PC-9 (cell line): Measurements from ENCODE around the gene RYR1. TPM values are rescaled to one million over a fixed set of nuclear protein-coding genes. Genes with fewer than 3 reads are reported as not detected.
"Not testable (repeated sequence)": the region's sequence is repeated elsewhere in the genome, so short reads cannot be mapped to it uniquely, and the experiment has no call there.

Source experiments
- BruUV-seq: library from RNA; stranded (reverse); fragments of 400-500 nt; replicated peaks from 2 replicates; lab custom pipeline; 2021; lab: Mats Ljungman, UMichigan
- CTCF ChIA-PET: fragments of 300-600 bp; sonication (Branson Sonifier 250); formaldehyde crosslinking; loops from one replicate; lab custom pipeline; 2022; ENCODE audit warnings: antibody characterized with exemption; lab: Charles Lee
- POLR2A ChIA-PET: fragments of 300-600 bp; sonication (Branson Sonifier 250); formaldehyde crosslinking; loops from one replicate; lab custom pipeline; 2022; ENCODE audit warnings: antibody characterized with exemption; ENCODE audit not compliant: unreplicated experiment; lab: Charles Lee
- DNase-seq, 2 experiments: peaks; one replicate each; pipeline versions ENCODE4 v3.0.0 to v3.0.0-alpha.2; 2015 to 2022; ENCODE audit warnings: mixed read lengths in 1 of 2
- H2AFZ ChIP-seq: fragments of 200-600 bp; sonication (generic); 2 replicates; pipeline ENCODE4 v1.8.1; 2017; ENCODE audit warnings: antibody characterized with exemption
- H3F3A ChIP-seq: fragments of 200-600 bp; sonication (generic); 2 replicates; pipeline ENCODE4 v1.8.1; 2017; ENCODE audit warnings: antibody characterized with exemption, mild to moderate bottlenecking, low read depth; ENCODE audit not compliant: insufficient read depth
- H3K27ac ChIP-seq: fragments of 200-600 bp; sonication (generic); 2 replicates; pipeline ENCODE4 v1.6.1; 2016; ENCODE audit warnings: mixed run types
- H3K27me3 ChIP-seq: fragments of 200-600 bp; sonication (generic); 2 replicates; pipeline ENCODE4 v1.6.1; 2016; ENCODE audit warnings: low read depth, mixed run types; ENCODE audit not compliant: insufficient read depth
- H3K36me3 ChIP-seq: fragments of 200-600 bp; sonication (generic); 2 replicates; pipeline ENCODE4 v1.6.1; 2016; ENCODE audit warnings: low read depth, mixed run types
- H3K4me1 ChIP-seq: fragments of 200-600 bp; sonication (generic); replicated peaks from 2 replicates; pipeline ENCODE4 v1.6.1; 2016; ENCODE audit warnings: mixed run types; ENCODE audit not compliant: insufficient read depth
- H3K4me2 ChIP-seq: fragments of 200-600 bp; sonication (generic); 2 replicates; pipeline ENCODE4 v1.6.1; 2017; ENCODE audit warnings: mixed run types
- H3K4me3 ChIP-seq: fragments of 200-600 bp; sonication (generic); 2 replicates; pipeline ENCODE4 v1.6.1; 2016; ENCODE audit warnings: mixed run types
- H3K79me2 ChIP-seq: fragments of 200-600 bp; sonication (generic); 2 replicates; pipeline ENCODE4 v1.6.1; 2017; ENCODE audit warnings: low read depth, mixed run types
- H3K9me2 ChIP-seq: fragments of 200-600 bp; sonication (generic); 2 replicates; pipeline ENCODE4 v1.8.1; 2017; ENCODE audit warnings: mild to moderate bottlenecking; ENCODE audit not compliant: insufficient read depth
- H3K9me3 ChIP-seq: fragments of 200-600 bp; sonication (generic); 2 replicates; pipeline ENCODE4 v1.8.1; 2016; ENCODE audit warnings: low read depth; ENCODE audit not compliant: insufficient read depth
- H4K20me1 ChIP-seq: fragments of 200-600 bp; sonication (generic); 2 replicates; pipeline ENCODE4 v1.8.1; 2017; ENCODE audit not compliant: insufficient read depth
- EZH2 ChIP-seq: fragments of 200-600 bp; sonication (generic); IDR thresholded peaks from 2 replicates; pipeline ENCODE4 v1.8.0; 2017; ENCODE audit warnings: antibody characterized with exemption, low read depth
- intact Hi-C: fragments of 100-400 bp; cut with micrococcal nuclease; formaldehyde crosslinking; loops from one replicate; pipeline ENCODE4 v1.10.0; 2022; ENCODE audit not compliant: unreplicated experiment
- total RNA-seq: library from RNA; stranded (reverse); gene quantifications from 2 replicates; pipeline ENCODE4 v1.2.3, GENCODE V29; 2021
- TF ChIP-seq, protein P1 (sequence below): fragments of 200-600 bp; sonication (generic); conservative IDR thresholded peaks from 2 replicates; pipeline ENCODE4 v1.6.1; 2017; ENCODE audit warnings: mixed run types, antibody characterized with exemption, mild to moderate bottlenecking, moderate library complexity

The RYR1 gene
- total RNA-seq, 1 experiment from 2014 or later: 1.0 TPM

DNA sequence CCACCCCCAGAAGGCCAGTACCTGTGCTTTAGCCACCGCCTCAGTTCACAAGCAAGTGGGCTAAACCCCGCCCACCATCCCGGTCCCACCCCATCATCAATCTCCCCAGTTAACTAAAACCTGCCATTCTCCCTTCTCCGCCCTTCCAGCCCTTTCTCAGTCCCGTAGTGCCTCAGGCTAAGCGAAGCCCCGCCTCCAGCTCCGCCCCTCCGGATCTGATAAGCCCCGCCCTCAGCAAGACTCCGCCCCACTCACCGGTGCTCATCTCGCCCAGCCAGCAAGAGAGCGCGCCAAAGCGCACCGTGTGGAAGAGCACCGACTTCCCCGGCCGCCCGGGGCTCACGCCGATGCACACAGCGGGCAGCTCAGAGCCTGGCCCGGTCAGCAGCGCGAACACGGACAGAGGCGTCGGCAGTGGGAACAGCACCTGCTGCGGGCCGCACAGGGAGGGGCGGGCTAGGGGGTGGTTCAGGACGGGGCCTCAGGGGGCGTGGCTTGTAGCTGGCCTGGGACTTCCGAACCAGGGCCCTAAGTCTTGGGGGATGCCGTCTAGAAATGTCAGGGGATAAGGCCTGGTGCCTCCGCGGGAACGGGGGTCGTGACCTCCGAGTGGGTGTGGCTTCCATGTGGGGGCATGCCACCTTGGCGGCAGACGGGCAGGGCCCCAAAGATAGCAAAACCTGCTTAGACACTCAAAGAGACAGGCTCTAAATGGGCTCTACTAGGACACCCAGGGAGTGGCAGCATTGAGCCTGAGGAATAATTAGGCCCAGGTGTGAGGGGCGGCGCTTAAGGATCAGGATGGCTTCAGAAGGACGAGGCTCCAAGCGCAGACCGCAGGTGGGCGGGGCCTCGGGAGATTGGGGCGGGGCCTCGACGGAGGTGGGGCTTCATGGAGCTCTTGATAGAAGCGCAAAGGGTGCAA lies 162.8 kb downstream of the RYR1 start:
- H3K4me2 ChIP-seq: peak overlapping the region; percentile 83
- H3F3A ChIP-seq: peaks cover 3% of the 10 kb centered on the region; the same call in 1 of the 2 replicates
- no peaks in the 10 kb centered on the region for H3K36me3 ChIP-seq
- intact Hi-C loops: no loop called here
- no peak for TF ChIP-seq EZH2
- TF ChIP-seq, protein P1, sequence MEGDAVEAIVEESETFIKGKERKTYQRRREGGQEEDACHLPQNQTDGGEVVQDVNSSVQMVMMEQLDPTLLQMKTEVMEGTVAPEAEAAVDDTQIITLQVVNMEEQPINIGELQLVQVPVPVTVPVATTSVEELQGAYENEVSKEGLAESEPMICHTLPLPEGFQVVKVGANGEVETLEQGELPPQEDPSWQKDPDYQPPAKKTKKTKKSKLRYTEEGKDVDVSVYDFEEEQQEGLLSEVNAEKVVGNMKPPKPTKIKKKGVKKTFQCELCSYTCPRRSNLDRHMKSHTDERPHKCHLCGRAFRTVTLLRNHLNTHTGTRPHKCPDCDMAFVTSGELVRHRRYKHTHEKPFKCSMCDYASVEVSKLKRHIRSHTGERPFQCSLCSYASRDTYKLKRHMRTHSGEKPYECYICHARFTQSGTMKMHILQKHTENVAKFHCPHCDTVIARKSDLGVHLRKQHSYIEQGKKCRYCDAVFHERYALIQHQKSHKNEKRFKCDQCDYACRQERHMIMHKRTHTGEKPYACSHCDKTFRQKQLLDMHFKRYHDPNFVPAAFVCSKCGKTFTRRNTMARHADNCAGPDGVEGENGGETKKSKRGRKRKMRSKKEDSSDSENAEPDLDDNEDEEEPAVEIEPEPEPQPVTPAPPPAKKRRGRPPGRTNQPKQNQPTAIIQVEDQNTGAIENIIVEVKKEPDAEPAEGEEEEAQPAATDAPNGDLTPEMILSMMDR: no peak
- peak overlapping the region; percentile 60; the same call in 1 of the 2 replicates for H3K4me3 ChIP-seq
- H4K20me1 ChIP-seq: no peaks in the 10 kb centered on the region
- no peaks in the 10 kb centered on the region for H3K9me2 ChIP-seq
- H3K27me3 ChIP-seq: no peaks in the 10 kb centered on the region
- no TSS peak for BruUV-seq
- no peaks in the 10 kb centered on the region for H3K9me3 ChIP-seq
- DNase-seq: peak; percentile 68 to 85
- no peaks in the 10 kb centered on the region for H3K79me2 ChIP-seq
- POLR2A ChIA-PET: no interaction called here
- H3K27ac ChIP-seq: no peak overlapping the region
- H2AFZ ChIP-seq: peak overlapping the region; percentile 82
- CTCF ChIA-PET: interaction anchor here (1.0 kb wide), 1 partner anchor 13 kb away, joined by 15 read pairs; no protein-coding TSS in a partner anchor
- 0 out of 2 replicates have a peak, but pooled peaks cover 3% of the 10 kb centered on the region for H3K4me1 ChIP-seq

DNA sequence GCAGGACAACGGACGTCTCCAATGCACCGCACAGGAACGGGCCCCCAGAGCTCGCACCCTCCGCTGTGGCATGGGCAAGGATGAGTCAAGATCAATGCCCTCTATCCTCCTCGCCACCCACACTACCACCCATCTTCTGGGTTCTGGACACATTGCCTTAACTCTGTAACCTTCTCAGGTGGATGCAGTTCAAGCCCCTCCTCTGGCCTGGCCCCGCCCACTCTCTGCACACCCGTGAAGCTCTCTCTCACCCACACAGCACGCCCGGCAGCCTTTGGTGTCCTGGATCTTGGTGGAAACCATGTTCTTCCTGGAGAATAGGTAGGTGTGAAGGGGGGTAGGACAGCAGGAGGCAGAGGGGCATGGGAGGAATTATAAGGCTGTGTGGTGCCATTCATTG lies 163.6 kb downstream of the RYR1 start:
- 0 out of 2 replicates have a peak, but pooled peaks cover 3% of the 10 kb centered on the region for H3K4me1 ChIP-seq
- no peak overlapping the region for H3K4me3 ChIP-seq
- no peaks in the 10 kb centered on the region for H3K79me2 ChIP-seq
- H4K20me1 ChIP-seq: no peaks in the 10 kb centered on the region
- H3F3A ChIP-seq: peaks cover 9% of the 10 kb centered on the region
- no peaks in the 10 kb centered on the region for H3K27me3 ChIP-seq
- POLR2A ChIA-PET: interaction anchor here (0.6 kb wide), 1 partner anchor 339 kb away, joined by 3 read pairs; no protein-coding TSS in a partner anchor
- CTCF ChIA-PET: no interaction called here
- H3K4me2 ChIP-seq: no peak overlapping the region
- no TSS peak for BruUV-seq
- TF ChIP-seq, protein P1: no peak
- TF ChIP-seq EZH2: no peak
- no peak for DNase-seq
- no peak overlapping the region for H2AFZ ChIP-seq
- H3K36me3 ChIP-seq: no peaks in the 10 kb centered on the region
- no peaks in the 10 kb centered on the region; the same call in 1 of the 2 replicates for H3K9me3 ChIP-seq
- H3K27ac ChIP-seq: no peak overlapping the region
- intact Hi-C loops: no loop called here
- no peaks in the 10 kb centered on the region for H3K9me2 ChIP-seq

DNA sequence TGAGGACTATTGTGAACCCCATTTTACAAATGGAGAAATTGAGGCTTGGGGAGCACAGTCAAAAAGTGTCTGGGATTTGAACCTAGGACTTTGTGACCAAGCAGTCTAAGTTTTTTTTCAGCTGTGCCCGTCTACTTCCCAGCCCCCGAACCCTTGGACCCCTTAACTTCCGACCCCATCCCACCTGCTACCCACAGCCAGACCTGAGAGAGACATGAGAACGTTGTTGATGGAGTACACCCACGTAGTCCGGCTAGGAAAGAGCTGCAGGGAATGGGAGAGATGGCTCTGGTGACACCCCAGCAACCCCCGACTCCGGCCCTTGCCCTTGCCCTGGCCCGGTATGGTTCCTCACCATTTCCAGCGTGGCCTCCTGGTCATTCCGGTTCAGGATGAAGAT lies 166.2 kb downstream of the RYR1 start:
- Histone ChIP-seq H3K9me3 (no peaks in the 10 kb centered on the region; the same call in 1 of the 2 replicates), H3K79me2 (no peaks in the 10 kb centered on the region), H3K4me3 (no peak overlapping the region), H2AFZ (no peak overlapping the region), H3K4me2 (no peak overlapping the region), H4K20me1 (no peaks in the 10 kb centered on the region), H3K27ac (no peak overlapping the region), H3K36me3 (no peaks in the 10 kb centered on the region), H3K9me2 (no peaks in the 10 kb centered on the region), H3K4me1 (0 out of 2 replicates have a peak, but pooled peaks cover 3% of the 10 kb centered on the region), H3K27me3 (no peaks in the 10 kb centered on the region), H3F3A (peaks cover 30% of the 10 kb centered on the region)
- DNase-seq: no peak
- CTCF ChIA-PET: no interaction called here
- POLR2A ChIA-PET: no interaction called here
- BruUV-seq: no TSS peak
- intact Hi-C loops: no loop called here
- TF ChIP-seq EZH2: no peak
- TF ChIP-seq, protein P1: no peak

DNA sequence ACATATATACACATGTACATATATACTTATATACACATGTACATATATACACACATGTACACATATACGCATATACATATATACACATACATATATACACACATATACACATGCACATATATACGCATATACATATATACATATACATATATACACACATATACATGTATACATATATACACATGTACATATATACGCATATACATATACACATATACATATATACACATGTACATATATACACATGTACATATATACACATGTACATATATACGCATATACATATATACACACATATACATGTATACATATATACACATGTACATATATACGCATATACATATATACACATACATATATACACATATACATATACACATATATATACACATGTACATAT lies 169.4 kb downstream of the RYR1 start:
- H3K36me3 ChIP-seq, H3K79me2 ChIP-seq, POLR2A ChIA-PET, H3K4me1 ChIP-seq, H3K9me2 ChIP-seq, H3K9me3 ChIP-seq, H3K4me3 ChIP-seq, H3K27me3 ChIP-seq, BruUV-seq, H3K4me2 ChIP-seq, intact Hi-C loops, DNase-seq, CTCF ChIA-PET, H4K20me1 ChIP-seq, H2AFZ ChIP-seq, H3K27ac ChIP-seq: not testable (repeated sequence)
- peaks cover 27% of the 10 kb centered on the region for H3F3A ChIP-seq
